ENCODE data around the gene GSN.

GRCh38 chr9:121363622-121363961 lies 95.6 kb downstream of the GSN start:
- TF ChIP-seq POLR2AphosphoS5 (IDR thresholded peaks at IDR 0.05; ENCODE audit: borderline replicate concordance, low read depth, low read length) (no peak), EZH2 (IDR thresholded peaks at IDR 0.05) (no peak), FOXP2 (optimal IDR thresholded peaks at IDR 0.05; ENCODE audit: control extremely low read depth, extremely low read length, insufficient read depth) (no peak)
